NCI-H226 (cell line): ENCODE data around the gene PEF1.

ENCODE experiments used
- DNase-seq: peaks from one replicate; pipeline ENCODE4 v3.0.0-alpha.2; 2015

Gene PEF1

GRCh38 chr1:31627301-31627929 is 17.3 kb downstream of the PEF1 start:
- no peak for DNase-seq

DNA sequence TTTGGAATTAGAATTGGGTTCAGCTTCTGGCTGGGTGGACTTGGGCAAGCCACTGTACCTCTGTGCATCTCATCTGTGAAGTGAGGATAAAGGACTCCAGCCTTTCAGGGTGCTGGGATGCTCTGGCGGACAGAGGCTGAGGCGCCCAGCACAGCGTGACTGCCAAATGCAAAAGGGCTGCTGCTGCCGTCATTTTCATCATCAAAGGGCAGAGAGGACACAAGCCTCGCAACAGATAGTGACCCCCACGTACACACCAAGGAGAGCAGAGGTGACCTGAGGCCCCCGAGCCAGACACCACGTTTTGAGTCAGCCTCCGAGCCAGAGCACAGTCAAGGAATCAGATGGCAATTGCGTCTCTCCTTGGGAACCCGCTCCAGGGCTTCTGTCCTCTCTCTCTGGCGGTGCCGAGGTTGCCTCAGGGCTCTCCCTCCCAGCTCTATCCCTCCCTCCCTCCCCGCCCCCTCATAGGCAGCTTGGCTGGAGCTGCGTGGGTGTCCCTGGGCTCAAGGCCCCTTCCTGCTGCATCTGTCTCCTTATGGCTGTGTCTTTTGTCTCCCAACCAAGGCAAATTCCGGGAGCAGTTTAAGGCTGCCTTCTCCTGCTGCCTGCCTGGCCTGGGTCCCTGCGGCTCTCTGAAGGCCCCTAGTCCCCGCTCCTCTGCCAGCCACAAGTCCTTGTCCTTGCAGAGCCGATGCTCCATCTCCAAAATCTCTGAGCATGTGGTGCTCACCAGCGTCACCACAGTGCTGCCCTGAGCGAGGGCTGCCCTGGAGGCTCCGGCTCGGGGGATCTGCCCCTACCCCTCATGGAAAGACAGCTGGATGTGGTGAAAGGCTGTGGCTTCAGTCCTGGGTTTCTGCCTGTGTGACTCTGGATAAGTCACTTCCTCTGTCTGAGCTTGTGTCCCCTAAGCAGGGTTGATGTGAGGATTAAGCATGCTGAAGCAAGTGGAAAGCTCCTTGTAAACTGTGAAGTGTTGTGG is 18.2 kb downstream of the PEF1 start:
- DNase-seq = no peak

- DNase-seq = peak; percentile 36
Measured at GRCh38 chr1:31625561-31626222, 19.0 kb downstream of the PEF1 start.

DNA sequence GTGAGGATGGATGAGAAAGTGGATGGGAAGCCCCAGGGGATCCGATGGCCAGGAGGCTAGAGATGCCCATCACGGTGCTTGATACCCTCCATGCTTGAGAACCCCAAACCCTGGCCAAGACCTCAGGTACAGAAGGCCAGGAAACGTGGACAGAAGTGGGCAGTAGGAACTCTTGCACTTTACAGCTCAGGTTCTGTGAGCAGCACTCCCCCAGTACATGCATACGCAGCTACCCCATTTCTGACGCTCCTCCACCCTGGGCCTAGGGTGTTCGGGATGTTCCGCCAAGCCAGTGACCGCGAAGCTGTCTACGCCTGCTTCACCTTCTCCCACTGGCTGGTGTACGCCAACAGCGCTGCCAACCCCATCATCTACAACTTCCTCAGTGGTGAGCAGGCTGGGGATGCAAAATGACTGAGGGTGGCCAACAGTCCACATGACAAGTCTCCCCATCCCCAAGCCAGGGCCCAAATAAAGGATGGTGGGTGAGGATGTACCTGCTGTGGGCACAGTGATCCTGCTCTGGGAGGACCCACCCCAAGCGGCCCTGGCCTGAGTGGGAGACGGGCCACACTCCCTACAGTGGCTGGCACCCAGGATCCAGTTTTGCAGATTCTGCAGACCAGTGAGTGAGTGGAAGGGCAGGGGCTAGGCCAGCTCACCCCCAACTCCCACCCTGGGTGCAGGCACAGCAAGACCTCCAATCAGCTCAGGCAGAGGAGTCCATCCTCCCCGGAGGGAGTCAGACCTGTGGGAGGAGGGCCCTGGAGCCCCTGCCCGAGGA is 19.8 kb downstream of the PEF1 start:
- DNase-seq = no peak

GRCh38 chr1:31624309-31624708 is 20.4 kb downstream of the PEF1 start:
- no peak for DNase-seq

GRCh38 chr1:31623365-31623764 is 21.3 kb downstream of the PEF1 start:
- no peak for DNase-seq

DNA sequence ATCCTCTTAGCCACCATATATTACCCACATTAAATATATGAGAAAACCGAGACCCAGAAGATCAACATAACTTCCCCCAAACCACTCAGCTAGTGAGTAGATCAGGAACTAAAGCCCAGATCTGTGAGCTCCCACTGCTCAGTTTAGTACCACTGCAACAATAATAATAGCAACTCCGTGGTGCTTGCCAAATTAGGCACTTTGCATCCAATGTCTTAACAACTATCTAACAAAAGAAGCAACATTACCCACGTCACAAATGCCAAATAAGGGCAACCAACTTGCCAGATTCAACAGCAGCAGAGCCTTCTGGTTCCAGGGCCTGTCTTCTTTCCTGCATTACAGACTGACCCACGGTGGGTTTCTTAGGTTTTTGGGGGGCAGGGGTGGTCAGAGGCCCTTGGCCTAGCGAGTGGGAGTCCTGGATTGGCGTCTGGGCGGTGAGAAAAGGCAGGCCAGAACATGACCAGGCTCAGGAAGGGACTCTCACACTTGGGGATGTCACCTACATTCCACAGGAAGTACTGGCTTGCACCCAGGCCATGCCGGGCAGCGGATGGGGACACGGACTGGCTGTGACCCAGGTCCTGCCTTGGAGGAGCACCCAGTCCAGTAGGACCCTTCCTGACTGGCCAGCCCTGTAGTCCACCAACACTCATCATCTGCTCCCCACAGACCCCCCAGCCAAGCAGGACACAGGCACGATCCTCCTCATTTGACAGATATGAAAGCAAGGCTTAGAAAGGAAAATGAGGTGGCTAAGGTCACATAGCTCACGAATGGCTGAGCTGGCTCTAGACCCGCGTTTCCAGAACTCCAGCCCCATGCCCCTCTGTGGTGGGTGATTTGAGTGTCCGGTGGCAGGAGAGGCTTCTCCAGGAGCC is 22.6 kb downstream of the PEF1 start:
- DNase-seq = no peak

- no peak for DNase-seq
Measured at GRCh38 chr1:31621498-31621820, 23.2 kb downstream of the PEF1 start.

DNA sequence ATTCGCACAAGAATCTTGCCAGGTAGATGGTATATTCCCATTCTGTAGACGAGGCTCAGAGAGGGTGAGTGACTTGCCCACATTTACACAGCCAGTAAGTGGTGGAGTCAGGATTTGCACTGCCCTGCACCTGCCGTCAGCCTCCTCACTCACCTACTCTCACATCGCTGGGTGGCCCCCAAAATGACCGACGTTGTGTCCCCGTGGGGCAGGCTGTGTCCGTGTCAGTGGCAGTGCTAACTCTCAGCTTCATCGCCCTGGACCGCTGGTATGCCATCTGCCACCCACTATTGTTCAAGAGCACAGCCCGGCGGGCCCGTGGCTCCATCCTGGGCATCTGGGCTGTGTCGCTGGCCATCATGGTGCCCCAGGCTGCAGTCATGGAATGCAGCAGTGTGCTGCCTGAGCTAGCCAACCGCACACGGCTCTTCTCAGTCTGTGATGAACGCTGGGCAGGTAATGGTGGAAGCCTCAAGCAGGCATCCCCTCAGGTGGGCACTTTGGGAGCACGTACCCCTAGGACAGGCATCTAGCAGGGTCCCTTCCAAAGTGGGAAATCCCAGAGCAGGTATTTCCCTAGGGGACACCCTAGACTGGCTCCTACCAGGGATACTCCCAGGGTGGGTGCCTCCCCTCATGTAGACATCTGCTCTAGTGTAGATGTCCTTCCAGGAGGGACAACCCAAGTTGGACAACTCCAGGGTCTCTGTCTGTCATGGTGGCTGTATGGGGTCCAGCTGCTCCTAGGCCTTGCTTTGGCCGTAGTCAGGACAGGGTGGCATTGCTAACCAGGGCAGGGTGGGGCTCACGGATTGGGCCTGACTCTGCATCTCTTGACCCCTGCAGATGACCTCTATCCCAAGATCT is 23.8 kb downstream of the PEF1 start:
- no peak for DNase-seq

DNA sequence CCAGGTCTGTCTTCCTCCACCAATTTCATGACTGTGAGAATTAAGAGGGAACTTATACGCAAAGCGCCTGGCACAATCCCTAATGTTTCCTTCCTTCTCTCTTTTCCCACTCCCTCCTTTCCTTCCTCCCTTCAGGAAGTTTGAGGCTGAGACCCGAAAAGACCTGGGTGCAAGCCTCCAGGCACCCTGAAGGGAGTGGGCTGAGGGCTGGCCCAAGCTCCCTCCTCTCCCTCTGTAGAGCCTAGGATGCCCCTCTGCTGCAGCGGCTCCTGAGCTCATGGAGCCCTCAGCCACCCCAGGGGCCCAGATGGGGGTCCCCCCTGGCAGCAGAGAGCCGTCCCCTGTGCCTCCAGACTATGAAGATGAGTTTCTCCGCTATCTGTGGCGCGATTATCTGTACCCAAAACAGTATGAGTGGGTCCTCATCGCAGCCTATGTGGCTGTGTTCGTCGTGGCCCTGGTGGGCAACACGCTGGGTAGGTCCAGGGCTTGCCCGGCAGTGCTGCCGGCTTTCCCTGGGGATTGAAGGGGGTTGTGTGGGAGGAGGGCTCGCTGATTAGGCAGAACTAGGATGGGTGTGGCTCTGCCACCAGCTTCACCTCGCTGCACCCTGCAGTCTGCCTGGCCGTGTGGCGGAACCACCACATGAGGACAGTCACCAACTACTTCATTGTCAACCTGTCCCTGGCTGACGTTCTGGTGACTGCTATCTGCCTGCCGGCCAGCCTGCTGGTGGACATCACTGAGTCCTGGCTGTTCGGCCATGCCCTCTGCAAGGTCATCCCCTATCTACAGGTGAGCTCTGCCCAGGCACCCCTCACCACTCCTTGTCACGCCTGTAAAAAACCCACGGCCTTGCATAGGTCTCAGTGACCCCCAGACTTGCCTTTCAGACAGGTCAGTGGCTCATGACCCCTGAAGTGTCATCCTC is 25.5 kb downstream of the PEF1 start:
- DNase-seq = no peak

DNA sequence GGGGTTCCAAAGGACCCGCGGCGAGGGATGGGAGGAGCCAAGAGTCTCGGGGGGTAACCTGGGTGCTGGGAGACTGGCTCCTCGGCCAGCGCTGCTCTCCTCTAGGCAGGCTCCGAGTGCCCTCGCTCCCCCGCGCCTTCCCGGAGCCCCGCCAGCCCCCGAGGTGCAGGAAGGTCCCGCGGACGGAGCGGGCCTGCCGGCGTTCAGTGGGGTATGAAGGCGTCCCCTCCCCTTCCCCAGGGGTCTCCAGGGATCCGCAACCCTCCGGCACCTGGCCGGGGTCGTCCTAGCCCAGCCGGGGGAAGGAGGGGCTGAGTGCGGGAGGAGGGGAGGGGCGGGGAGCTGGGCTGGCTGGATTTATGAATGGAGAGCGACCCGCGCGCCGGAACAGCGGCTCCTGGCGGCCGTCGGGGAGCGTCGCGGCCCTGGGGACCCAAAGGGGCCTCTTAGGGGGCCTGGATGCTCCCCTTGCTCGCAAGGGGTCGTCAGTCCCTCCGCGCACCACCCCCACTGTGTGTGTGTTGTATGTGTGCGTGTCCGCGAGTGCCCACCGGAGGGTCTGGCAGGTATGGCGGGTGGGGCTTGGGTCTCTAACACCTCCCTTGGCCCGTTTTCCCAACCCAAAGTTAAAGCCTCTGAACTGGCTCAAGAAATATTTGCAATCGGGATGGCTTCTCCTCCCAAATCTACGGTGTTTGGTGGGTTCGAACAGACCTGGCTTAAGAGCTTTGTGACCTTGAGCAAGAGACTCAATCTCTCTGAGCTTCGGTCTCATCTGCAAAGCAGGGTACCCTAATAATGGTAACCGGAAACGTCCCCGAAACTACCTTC is 26.5 kb downstream of the PEF1 start:
- DNase-seq = no peak

GRCh38 chr1:31617218-31617915 is 27.3 kb downstream of the PEF1 start, which contains the start of gene HCRTR1:
Gene HCRTR1 (plus strand): TSS chr1:31617689. CDS start chr1:31619193, 1,504 bp downstream.
- DNase-seq = no peak

- no peak for DNase-seq
Measured at GRCh38 chr1:31615939-31616338, 28.7 kb downstream of the PEF1 start.

GRCh38 chr1:31615414-31615813 is 29.3 kb downstream of the PEF1 start:
- no peak for DNase-seq

DNA sequence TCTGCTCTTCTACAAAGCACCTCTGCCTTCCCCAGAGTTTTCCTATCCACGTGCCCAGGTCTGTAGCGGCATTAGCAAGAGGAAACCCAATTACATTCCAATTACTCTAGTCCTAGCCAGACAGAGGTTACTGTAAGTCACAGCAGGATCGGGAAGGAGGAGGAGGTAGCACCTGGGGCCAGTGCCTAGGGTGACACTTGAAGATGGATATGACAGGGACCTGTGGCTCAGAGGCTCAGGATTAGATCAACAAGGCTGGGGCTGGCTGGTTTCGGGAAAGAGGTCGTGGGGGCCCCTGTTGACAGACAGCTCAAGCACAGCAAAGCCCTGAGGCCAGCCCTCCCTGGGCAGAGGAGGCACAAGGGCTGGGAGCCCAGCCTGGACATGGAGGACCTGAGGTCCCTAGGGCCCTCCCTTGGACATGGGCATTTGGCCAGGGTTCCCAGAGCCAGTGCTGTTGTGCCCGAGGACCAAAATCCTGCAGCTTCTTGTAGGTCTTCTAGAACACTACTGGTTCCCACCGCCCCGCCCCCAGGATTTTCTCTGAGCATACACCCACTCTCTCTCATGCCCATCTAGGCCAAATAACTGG is 30.2 kb downstream of the PEF1 start:
- no peak for DNase-seq

DNA sequence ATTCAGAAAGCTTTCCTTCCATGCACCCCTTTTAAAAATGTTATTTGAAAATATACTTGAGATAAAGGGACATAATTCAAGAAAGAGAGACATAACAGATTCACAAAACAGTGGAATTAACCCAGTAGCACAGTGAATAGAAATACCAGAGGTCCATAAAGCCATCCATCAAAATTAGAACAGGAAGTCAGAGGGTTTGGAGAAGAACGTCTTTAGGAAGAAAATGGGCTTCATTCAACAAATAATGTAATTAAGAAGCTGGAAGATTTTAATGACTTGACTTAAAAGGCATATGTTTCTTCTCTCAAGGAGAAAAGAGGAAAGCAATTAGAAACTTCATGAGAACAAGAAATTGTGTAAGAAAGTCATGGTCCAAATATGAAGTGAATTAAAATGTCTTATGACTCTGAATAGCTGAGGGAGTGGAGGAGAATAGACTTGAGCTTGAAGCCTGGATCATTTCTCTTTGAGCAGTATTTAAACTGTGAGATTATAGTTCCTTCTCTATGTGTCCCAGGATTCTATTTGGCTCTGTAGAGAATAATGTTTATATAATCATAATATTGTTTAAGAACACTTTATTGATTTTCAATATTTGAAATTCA is 35.1 kb downstream of the PEF1 start:
- DNase-seq = no peak

GRCh38 chr1:31607360-31607759 is 37.3 kb downstream of the PEF1 start:
- DNase-seq = no peak
